HL-60/S4 (cell line): ENCODE data around the gene MAF.

Experiments
- in situ Hi-C: fragments of 300-500 bp; cut with MboI; formaldehyde crosslinking; loops from 2 replicates; pipeline ENCODE4 v1.14.3; 2022; ENCODE audit warnings: low sequenced_read_pairs

Gene MAF

DNA sequence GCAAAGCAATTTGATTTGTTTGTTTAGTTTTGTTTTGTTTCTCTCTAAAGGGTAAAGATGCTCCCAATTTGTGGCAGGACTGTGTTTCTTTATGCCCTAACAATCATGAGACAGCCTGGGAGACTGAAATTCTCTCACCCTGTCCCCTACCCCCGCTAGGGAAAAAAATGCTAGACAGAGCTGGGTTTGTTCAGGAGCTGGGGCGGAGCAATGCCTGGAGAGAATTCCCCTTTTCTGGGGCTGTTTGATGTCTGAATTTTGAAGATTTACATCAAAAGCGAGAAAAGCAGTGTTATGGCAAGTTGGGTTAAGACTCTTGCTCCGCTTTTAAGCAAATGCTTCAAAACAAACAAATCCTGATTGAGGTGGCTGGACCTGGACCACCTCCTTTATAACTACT, 8.4 kb downstream of the MAF start:
- in situ Hi-C loops = no loop called here

DNA sequence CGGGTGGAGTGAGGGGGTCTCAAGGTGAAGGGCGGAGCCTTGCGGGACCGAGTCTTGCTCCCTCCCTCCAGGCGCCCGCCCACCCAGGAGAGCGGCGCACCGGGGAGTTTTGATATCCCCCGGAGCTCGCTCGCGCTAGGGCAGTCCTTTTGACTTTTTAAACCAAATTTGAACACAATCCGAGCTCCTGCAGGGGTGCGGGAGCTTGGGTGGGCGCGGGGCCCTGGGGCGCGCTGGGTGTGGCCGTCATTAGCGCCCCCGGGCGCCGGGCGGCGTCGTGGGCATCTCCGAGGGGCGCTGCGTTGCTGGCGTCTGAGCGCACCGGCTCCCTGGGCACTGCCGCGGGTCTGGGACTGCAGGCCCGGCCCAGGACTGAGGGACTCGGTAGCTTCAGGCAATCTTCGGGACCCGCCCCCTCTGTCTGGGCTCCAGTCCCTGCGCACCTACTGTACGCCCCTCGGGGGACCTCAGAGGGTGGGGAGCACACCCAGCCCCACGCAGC, 10.9 kb downstream of the MAF start:
- in situ Hi-C loops = no loop called here

DNA sequence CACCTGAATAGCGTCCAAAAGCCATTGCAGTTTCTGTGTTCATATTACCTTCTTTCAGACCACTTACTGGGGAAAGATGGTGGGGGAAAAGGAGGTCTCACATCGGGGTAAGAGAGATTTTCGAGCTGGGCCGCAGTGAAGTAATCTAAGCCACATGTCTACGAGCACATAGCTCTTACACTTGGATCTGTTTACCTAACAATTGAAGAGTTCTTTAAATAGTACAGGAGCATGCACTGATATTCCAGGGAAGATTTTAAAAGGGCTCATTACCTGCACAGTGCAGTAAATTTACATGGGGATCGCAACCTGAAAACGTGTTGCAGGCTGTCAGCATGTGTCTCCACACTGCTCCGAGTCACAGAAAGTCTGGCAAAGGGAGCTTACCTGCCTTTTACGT, 12.6 kb downstream of the MAF start:
- in situ Hi-C loops = no loop called here

DNA sequence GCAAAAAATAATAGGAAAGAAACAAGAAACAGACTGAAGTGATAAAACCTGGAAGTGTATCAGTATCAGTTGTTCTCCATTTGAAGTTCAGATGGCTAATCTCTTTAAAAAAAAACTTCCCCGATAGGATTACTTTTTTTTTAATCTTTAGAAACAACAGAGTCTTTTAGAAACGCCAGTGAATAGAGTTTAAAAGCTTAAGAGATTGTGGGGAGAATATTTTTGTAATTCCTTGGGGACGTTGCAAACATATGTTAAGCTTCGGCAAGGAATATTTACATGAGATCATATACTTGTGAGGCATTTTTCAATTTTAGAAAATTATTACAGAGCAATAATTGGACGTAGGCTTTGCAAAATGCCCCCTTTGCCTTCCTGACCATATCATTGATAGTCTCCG, 13.2 kb downstream of the MAF start:
- in situ Hi-C loops = no loop called here

- in situ Hi-C loops = no loop called here
Observed at GRCh38 chr16:79582789-79583188, 17.7 kb downstream of the MAF start.

- in situ Hi-C loops = no loop called here
Observed at GRCh38 chr16:79580453-79581191, 19.9 kb downstream of the MAF start.

GRCh38 chr16:79576602-79577001, 23.9 kb downstream of the MAF start:
- in situ Hi-C loops = no loop called here

DNA sequence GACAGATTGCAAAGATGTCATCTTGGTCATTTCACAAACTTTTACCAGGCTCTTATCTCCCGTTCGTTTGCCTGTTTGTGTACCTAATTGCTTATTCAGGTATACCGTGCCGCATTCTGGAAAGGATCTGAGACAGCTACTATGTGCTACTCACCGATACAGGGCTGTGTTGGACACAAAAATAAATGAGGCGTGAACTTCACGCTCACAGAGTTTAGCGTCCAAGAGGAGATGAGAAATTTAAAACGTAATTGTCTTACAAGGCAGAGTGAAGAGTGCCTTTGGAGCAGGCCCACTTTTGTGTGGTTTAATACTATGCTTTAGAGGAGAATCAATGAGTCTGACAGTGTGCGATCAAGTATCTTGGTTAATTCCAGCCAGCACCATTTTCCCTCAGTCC, 26.7 kb downstream of the MAF start:
- in situ Hi-C loops = no loop called here

DNA sequence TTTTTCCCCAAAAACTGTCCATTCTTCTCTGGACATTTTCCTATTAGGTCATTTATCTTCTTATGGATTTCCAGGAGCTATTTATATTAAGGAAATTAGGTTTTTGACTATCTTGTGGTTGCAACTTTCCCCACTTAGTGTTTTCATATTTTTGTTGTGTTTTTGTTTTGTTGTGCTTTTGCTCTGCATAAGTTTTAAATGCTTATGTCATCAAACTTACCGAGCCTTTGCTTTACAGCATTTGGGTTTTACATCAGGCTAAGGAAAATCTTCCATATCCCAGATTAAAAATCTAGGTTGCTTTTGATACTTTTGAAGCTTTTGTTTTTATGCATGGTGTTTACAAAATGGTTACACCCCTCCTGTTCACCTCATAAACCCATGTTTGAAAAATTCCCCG, 27.5 kb downstream of the MAF start:
- in situ Hi-C loops = no loop called here

DNA sequence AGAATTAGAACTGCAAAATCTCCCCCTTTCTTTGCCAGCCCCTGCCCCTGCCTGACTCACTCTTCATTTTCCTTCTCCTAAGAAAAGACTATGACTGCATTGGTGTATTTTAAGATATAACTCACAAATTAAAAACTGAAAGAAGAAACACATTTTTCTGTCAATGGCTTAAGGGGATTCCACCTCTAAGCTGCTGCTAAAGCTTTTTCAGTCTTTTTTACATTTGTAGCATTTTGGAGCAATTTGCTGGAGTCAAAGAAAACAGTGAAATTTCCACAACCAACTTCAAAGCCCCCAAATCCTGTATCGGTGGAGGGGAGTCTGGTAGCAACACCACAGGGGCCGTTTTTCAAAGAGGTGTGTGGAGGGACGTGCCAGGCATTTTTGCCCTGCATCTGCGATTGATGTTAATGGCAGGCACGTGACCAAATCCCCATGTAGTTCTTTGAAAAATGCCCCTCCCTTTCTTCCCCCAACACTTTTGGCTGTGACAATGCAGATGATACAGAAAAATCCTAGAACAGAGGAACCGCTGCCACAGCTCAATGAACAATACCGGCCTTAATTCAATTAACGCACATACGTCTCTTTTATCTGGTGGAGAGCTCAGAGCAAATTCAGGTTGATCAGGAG, 28.5 kb downstream of the MAF start:
- in situ Hi-C loops = no loop called here

- in situ Hi-C loops = no loop called here
Observed at GRCh38 chr16:79571065-79571902, 29.3 kb downstream of the MAF start.

DNA sequence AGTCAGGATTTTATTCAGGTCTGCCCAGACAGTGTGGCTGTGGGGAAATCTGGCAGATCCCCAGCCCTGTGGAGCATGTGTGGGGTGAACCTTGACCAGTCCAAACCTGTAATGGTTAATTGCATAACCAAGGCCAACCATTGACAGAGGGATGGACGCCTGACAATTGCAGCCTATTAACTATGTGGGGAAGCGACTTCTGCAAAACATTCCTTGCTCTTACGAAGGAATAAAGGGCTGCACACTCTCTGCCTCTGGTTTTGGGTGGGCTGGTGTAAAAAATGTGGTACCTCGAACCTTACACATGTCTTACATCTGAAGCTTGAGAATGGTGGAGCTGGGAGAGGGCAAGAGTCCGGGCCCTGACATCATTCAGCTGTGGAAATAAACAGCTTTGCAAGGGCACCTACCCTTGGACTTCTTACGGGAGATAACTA, 35.8 kb downstream of the MAF start:
- in situ Hi-C loops = no loop called here

GRCh38 chr16:79563921-79564320, 36.6 kb downstream of the MAF start:
- in situ Hi-C loops = no loop called here

DNA sequence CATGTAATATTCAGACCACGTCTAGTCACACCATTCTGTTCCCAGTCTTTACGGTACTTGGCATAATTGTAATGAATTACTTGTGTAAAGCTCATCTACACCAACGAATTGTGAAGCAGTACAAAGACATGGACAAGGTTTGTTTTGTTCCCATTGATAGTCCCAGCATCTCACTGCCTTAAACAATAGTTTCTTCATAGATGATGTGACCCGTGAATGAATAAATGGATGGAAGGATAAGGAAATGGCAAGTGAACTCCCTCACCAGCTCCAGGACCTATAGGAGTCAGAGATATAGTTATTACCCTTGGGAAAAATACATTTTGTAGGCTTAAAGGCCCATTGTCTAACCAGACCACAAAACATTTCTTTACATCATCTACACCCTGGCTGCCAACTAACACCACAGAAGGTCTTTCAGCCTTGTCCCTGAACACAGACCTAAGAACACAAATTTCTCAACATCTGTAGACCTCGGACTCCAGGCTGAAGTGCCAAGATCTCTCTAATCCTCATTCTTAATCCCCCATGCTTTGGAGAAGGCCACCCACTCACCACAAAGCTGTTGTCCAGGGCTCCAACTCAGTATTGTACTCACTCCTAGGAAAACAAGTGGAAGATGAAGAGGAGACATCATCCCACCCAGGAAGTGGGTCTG, 38.2 kb downstream of the MAF start:
- in situ Hi-C loops = no loop called here

- in situ Hi-C loops = no loop called here
Observed at GRCh38 chr16:79561729-79562128, 38.8 kb downstream of the MAF start.

- in situ Hi-C loops = no loop called here
Observed at GRCh38 chr16:79560923-79561322, 39.6 kb downstream of the MAF start.

DNA sequence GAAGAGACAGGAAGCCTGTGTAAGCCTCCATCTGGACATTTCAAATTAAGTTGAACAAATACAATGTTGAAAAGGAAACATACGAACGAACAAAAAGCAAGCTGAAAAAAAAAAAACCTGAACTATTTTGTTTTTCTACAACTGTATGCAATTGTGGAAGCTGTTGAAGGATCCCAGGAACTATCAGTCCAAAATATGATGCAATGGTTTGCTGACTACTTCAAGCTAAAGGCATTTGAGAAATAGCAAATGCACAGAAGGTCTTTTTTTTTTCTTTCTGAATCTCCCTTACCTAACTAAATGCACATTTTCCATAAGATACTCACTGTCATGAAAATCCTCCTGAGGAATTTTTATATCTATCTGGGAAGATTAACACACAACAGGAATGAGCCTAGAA, 40.2 kb downstream of the MAF start:
- in situ Hi-C loops = no loop called here

- in situ Hi-C loops = no loop called here
Observed at GRCh38 chr16:79559532-79559931, 41.0 kb downstream of the MAF start.

GRCh38 chr16:79557421-79557820, 43.1 kb downstream of the MAF start:
- in situ Hi-C loops = no loop called here

DNA sequence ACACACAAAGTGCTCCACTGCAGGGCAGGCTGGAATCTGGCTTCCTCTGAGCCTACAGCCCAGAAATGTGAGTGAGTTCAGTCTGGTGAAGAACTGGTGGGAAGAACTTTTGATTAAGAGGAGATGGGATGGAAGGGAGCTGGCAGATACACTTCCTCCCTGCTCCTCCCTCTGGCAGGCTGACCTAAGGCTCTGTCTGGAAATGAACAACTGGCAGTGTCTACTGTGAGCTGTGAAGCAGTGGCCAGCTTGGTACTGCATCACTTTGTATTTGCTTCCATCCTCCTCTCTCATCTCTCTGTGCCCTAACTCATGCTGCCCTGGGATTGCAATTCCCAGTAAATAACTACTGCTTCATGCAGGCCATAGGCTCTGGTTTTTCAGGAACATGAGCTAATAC, 45.6 kb downstream of the MAF start:
- in situ Hi-C loops = no loop called here

GRCh38 chr16:79550373-79550772, 50.2 kb downstream of the MAF start:
- in situ Hi-C loops = no loop called here
